ENCODE data around the gene GLTP. TPM values are rescaled to one million over a fixed set of nuclear protein-coding genes. Genes with fewer than 3 reads are reported as not detected.

Gene GLTP
- total RNA-seq, 1 experiment from 2014 or later, result 27.7 TPM

DNA sequence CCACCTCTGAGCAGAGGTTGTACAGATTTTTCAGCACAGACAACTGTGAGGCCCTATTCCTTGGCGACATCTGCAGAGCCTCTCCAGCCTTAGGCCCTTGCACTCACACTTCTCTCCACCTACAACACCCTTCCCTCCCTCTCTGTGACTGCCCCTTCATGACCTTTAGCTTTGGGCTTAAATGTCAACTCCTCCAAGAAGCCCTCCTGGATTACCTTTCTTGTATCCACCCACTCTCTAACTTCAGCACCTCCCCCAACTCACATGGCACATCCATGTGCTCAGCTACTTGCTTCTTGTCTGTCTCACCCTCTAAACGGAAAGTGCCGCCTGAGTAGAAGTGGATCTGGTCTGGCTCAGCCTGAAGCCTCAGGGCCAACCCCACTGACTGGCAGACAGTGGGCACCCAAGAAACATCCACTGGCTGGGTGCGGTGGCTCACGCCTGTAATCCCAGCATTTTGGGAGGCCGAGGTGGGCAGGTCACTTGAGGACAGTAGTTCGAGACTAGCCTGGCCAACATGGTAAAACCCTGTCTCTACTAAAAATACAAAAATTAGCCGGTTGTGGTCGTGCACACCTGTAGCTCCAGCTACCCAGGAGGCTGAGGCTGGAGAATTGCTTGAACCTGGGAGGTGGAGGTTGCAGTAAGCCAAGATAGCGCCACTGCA is 69.3 kb downstream of the GLTP start:
- Mint-ChIP-seq H3K4me3 (ENCODE audit: low read depth, unreplicated experiment) (no peak overlapping the region), H3K9me3 (ENCODE audit: low read depth, unreplicated experiment) (no peaks in the 10 kb centered on the region), H3K36me3 (ENCODE audit: insufficient read depth, unreplicated experiment) (no peaks in the 10 kb centered on the region), H3K4me1 (ENCODE audit: low read depth, unreplicated experiment) (no peaks in the 10 kb centered on the region), H3K27me3 (ENCODE audit: unreplicated experiment) (no peaks in the 10 kb centered on the region), H3K27ac (ENCODE audit: unreplicated experiment) (no peak overlapping the region)
- DNase-seq, result no peak
- TF ChIP-seq, protein P1, sequence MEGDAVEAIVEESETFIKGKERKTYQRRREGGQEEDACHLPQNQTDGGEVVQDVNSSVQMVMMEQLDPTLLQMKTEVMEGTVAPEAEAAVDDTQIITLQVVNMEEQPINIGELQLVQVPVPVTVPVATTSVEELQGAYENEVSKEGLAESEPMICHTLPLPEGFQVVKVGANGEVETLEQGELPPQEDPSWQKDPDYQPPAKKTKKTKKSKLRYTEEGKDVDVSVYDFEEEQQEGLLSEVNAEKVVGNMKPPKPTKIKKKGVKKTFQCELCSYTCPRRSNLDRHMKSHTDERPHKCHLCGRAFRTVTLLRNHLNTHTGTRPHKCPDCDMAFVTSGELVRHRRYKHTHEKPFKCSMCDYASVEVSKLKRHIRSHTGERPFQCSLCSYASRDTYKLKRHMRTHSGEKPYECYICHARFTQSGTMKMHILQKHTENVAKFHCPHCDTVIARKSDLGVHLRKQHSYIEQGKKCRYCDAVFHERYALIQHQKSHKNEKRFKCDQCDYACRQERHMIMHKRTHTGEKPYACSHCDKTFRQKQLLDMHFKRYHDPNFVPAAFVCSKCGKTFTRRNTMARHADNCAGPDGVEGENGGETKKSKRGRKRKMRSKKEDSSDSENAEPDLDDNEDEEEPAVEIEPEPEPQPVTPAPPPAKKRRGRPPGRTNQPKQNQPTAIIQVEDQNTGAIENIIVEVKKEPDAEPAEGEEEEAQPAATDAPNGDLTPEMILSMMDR (IDR thresholded peaks at IDR 0.05; ENCODE audit: unreplicated experiment), result no peak
- intact Hi-C loops (cut with micrococcal nuclease; ENCODE audit: unreplicated experiment), result no loop called here
- no TSS peak for BruUV-seq (replicated peaks)
- CTCF ChIA-PET, result no interaction called here

- Mint-ChIP-seq H3K9me3 (ENCODE audit: low read depth, unreplicated experiment) (no peaks in the 10 kb centered on the region), H3K4me3 (ENCODE audit: low read depth, unreplicated experiment) (no peak overlapping the region), H3K27ac (ENCODE audit: unreplicated experiment) (no peak overlapping the region), H3K4me1 (ENCODE audit: low read depth, unreplicated experiment) (no peaks in the 10 kb centered on the region), H3K27me3 (ENCODE audit: unreplicated experiment) (no peaks in the 10 kb centered on the region), H3K36me3 (ENCODE audit: insufficient read depth, unreplicated experiment) (no peaks in the 10 kb centered on the region)
- intact Hi-C loops (cut with micrococcal nuclease; ENCODE audit: unreplicated experiment), result no loop called here
- no TSS peak for BruUV-seq (replicated peaks)
- TF ChIP-seq, protein P1 (IDR thresholded peaks at IDR 0.05; ENCODE audit: unreplicated experiment), result no peak
- no peak for DNase-seq
- CTCF ChIA-PET, result no interaction called here
These were observed 71.3 kb downstream of the GLTP start for GRCh38 chr12:109808876-109809646.

DNA sequence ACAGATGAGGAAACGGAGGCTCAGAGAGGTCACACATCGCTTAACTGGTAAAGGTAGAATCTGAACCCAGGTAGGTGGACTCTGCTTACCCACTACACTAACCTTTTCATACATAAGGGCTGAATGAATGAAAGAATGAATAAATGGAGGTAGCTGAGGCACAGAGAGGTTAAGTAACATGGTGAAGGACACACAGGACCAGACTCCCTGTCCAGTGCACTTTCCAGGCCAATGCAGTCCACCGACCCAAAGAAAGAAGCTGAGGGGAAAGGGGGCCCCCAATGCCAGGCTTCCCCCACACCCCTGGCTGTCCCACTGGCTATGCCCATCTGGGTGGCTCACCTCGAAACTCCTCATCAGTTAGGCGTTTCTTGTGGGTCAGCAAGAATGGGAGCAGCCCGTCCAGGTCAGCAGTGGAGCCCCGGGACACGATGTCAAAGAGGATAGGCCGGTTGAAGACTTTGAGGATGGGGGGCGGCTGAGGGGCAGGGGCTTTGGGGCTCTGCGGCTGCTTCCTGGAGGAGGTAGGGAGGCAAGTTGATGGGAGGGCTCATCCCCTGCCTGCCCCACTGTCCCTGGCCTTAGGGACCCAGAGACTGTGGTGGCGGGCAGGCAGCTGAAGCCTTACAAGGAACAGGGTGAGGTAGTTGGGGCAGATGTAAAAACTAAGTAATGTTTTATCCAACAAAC is 72.2 kb downstream of the GLTP start:
- intact Hi-C loops (cut with micrococcal nuclease; ENCODE audit: unreplicated experiment), result no loop called here
- Mint-ChIP-seq H3K4me3 (ENCODE audit: low read depth, unreplicated experiment) (no peak overlapping the region), H3K36me3 (ENCODE audit: insufficient read depth, unreplicated experiment) (peaks cover 1% of the 10 kb centered on the region), H3K27me3 (ENCODE audit: unreplicated experiment) (no peaks in the 10 kb centered on the region), H3K27ac (ENCODE audit: unreplicated experiment) (no peak overlapping the region), H3K9me3 (ENCODE audit: low read depth, unreplicated experiment) (no peaks in the 10 kb centered on the region), H3K4me1 (ENCODE audit: low read depth, unreplicated experiment) (no peaks in the 10 kb centered on the region)
- CTCF ChIA-PET, result interaction anchor here (1.0 kb wide), 1 partner anchor 37 kb away, joined by 3 read pairs; no protein-coding TSS in a partner anchor
- DNase-seq, result no peak
- TF ChIP-seq, protein P1 (IDR thresholded peaks at IDR 0.05; ENCODE audit: unreplicated experiment), result no peak
- no TSS peak for BruUV-seq (replicated peaks)

GRCh38 chr12:109804820-109805761 is 75.2 kb downstream of the GLTP start:
- peak; percentile 80 for DNase-seq
- Mint-ChIP-seq H3K4me3 (ENCODE audit: low read depth, unreplicated experiment) (no peak overlapping the region), H3K27ac (ENCODE audit: unreplicated experiment) (no peak overlapping the region), H3K4me1 (ENCODE audit: low read depth, unreplicated experiment) (no peaks in the 10 kb centered on the region), H3K27me3 (ENCODE audit: unreplicated experiment) (no peaks in the 10 kb centered on the region), H3K9me3 (ENCODE audit: low read depth, unreplicated experiment) (no peaks in the 10 kb centered on the region), H3K36me3 (ENCODE audit: insufficient read depth, unreplicated experiment) (peaks cover 6% of the 10 kb centered on the region)
- TF ChIP-seq, protein P1 (IDR thresholded peaks at IDR 0.05; ENCODE audit: unreplicated experiment), result peak; percentile 97
- CTCF ChIA-PET, result interaction anchor here (1.0 to 2.9 kb wide), 4 partner anchors 12 to 41 kb away, joined by 3 to 24 read pairs (median 4); no protein-coding TSS in a partner anchor
- intact Hi-C loops (cut with micrococcal nuclease; ENCODE audit: unreplicated experiment), result loop anchor here (1.0 to 2.0 kb wide), 2 partner anchors 40 to 76 kb away; partner anchors contain the start of gene GLTP
- no TSS peak for BruUV-seq (replicated peaks)

Data from Calu3 (cell line).